WTC11 (cell line): ENCODE results near the gene CACNA1H. TPM values are rescaled to one million over a fixed set of nuclear protein-coding genes. Genes with fewer than 3 reads are reported as not detected.
"Not testable (repeated sequence)": the region's sequence is repeated elsewhere in the genome, so short reads cannot be mapped to it uniquely, and the experiment has no call there.

Source experiments
- ATAC-seq: fragments of 200-7000 bp; cut with Tn5 transposase; 2 replicates; pipeline ENCODE4 v1.10.0; 2021; ENCODE audit warnings: mild to moderate bottlenecking, moderate library complexity
- CTCF ChIA-PET: fragments of 300-600 bp; sonication (Branson Sonifier 250); formaldehyde crosslinking; loops from one replicate; lab custom pipeline; 2021; ENCODE audit warnings: antibody characterized with exemption; lab: Charles Lee
- POLR2A ChIA-PET: fragments of 350-600 bp; sonication (Branson Sonifier 250); formaldehyde crosslinking; loops from one replicate; lab custom pipeline; 2021; ENCODE audit warnings: antibody characterized with exemption; lab: Charles Lee
- DNase-seq: peaks from one replicate; pipeline ENCODE4 v3.0.0; 2021; ENCODE audit warnings: low spot score
- H3K27ac Mint-ChIP-seq: 2 replicates; pipeline ENCODE4 v1.8.0; 2021; ENCODE audit warnings: mixed read lengths
- H3K27me3 Mint-ChIP-seq: 2 replicates; pipeline ENCODE4 v1.8.0; 2021; ENCODE audit warnings: low read depth, mild to moderate bottlenecking, moderate library complexity, mixed read lengths
- H3K36me3 Mint-ChIP-seq: 2 replicates; pipeline ENCODE4 v1.8.0; 2021; ENCODE audit warnings: mixed read lengths
- H3K4me1 Mint-ChIP-seq: 2 replicates; pipeline ENCODE4 v1.8.0; 2022; ENCODE audit warnings: mixed read lengths
- H3K4me3 Mint-ChIP-seq: 2 replicates; pipeline ENCODE4 v1.8.0; 2021; ENCODE audit warnings: mild to moderate bottlenecking, moderate library complexity, mixed read lengths
- H3K9me3 Mint-ChIP-seq: 2 replicates; pipeline ENCODE4 v1.8.0; 2021; ENCODE audit warnings: mixed read lengths
- ETV6 ChIP-seq: sonication (generic); formaldehyde crosslinking; IDR thresholded peaks from 2 replicates; pipeline ENCODE4 v1.8.1; 2022; ENCODE audit warnings: mild to moderate bottlenecking, missing genetic modification reagents
- NFE2L1 ChIP-seq: sonication (generic); formaldehyde crosslinking; IDR thresholded peaks from 2 replicates; pipeline ENCODE4 v1.8.1; 2023; ENCODE audit warnings: missing genetic modification reagents
- TCF7 ChIP-seq: sonication (generic); formaldehyde crosslinking; IDR thresholded peaks from 2 replicates; pipeline ENCODE4 v1.8.0; 2022; ENCODE audit warnings: mild to moderate bottlenecking, low read depth, missing genetic modification reagents, moderate library complexity
- TEAD4 ChIP-seq: sonication (generic); formaldehyde crosslinking; IDR thresholded peaks from 2 replicates; pipeline ENCODE4 v1.8.0; 2022; ENCODE audit warnings: mild to moderate bottlenecking, missing genetic modification reagents
- TP53 ChIP-seq: sonication (generic); formaldehyde crosslinking; IDR thresholded peaks from 2 replicates; pipeline ENCODE4 v1.8.1; 2023; ENCODE audit warnings: mild to moderate bottlenecking, missing genetic modification reagents
- ZNF317 ChIP-seq: sonication (generic); formaldehyde crosslinking; IDR thresholded peaks from 2 replicates; pipeline ENCODE4 v1.8.1; 2023; ENCODE audit warnings: low read depth, mild to moderate bottlenecking, moderate library complexity, missing genetic modification reagents, borderline replicate concordance
- total RNA-seq: library from RNA; stranded (reverse); gene quantifications from 3 replicates; pipeline ENCODE4 v1.2.3, GENCODE V29; 2021
- TF ChIP-seq, protein P1 (sequence below): sonication (generic); formaldehyde crosslinking; IDR thresholded peaks from 2 replicates; pipeline ENCODE4 v1.8.0; 2023; ENCODE audit warnings: missing genetic modification reagents, mild to moderate bottlenecking, borderline replicate concordance
- TF ChIP-seq, protein P2 (sequence below): sonication (generic); formaldehyde crosslinking; IDR thresholded peaks from 2 replicates; pipeline ENCODE4 v1.8.0; 2023; ENCODE audit warnings: missing genetic modification reagents
- TF ChIP-seq, protein P3 (sequence below): sonication (generic); formaldehyde crosslinking; IDR thresholded peaks from 2 replicates; pipeline ENCODE4 v1.8.0; 2022; ENCODE audit warnings: mild to moderate bottlenecking, missing genetic modification reagents
- TF ChIP-seq, protein P4 (sequence below): fragments of 250-450 bp; sonication (Bioruptor Pico); IDR thresholded peaks from 2 replicates; pipeline ENCODE4 v1.8.0; 2021; ENCODE audit warnings: mild to moderate bottlenecking
- TF ChIP-seq, protein P5 (sequence below): fragments of 250-450 bp; sonication (Bioruptor Pico); IDR thresholded peaks from 2 replicates; pipeline ENCODE4 v2.1.2; 2022; ENCODE audit warnings: mild to moderate bottlenecking, moderate library complexity
- TF ChIP-seq, protein P6 (sequence below): fragments of 250-450 bp; sonication (Bioruptor Pico); IDR thresholded peaks from 2 replicates; pipeline ENCODE4 v1.9.0; 2021; ENCODE audit warnings: mild to moderate bottlenecking, borderline replicate concordance

CACNA1H gene
- total RNA-seq, 1 experiment from 2014 or later, result 38.0 TPM

DNA sequence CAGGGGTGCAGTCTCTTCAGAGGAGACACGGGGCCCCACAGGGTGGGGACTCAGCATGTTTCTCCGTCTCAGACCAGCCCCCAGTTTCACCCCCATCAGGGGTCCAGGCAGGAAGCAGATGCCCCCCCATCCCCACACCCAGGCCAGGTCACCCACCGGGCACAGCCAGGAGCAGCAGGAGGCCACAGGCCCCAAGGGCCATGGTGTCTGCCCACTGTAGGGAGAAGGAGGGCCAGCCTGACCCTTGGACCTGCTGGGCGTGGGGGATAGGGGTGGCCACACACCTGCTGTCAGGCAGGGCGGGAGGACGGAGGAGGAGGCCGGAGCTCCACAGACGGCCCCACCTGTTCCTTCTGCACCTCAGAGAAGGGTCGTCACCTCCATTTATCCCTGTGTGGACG, 72.1 kb downstream of the CACNA1H start, which contains the start of gene TPSG1:
TPSG1 (minus strand) TSS at position 218 of the 401 bp plus-strand sequence; CDS start at position 202, 16 bp downstream.
- POLR2A ChIA-PET, result no interaction called here

DNA sequence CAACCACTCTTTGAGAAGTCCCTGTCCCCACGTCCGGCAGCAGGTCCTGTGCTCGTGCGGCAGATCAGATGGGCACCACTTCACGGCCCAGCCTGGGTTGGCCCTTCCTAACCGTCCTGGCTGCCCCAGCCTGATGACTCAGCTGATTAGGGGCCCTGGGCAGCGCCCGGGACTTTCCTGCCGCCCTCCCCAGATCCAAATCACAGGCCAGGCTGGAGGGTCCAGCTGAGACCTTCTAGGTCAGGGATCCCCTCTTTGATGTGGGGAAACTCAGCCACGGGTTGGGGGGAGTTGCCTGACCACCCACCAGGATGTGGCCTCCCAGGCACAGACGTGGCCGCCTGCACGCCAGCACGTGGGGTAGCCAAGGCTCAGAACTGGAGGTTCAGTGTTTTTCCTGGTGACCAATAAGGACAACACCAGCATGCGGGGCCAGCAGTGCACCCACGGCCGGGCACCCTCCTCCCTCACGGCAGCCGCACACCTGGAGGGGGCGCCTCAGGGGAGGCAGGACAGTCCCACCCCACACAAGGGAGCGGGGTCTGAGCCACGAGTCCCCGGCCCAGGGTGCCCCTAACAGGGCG, 72.9 kb downstream of the CACNA1H start:
- H3K36me3 Mint-ChIP-seq, H3K4me3 Mint-ChIP-seq, DNase-seq, H3K4me1 Mint-ChIP-seq, CTCF ChIA-PET, H3K27me3 Mint-ChIP-seq, H3K9me3 Mint-ChIP-seq, H3K27ac Mint-ChIP-seq, ATAC-seq, POLR2A ChIA-PET: not testable (repeated sequence)

More for the DNA sequence above, 72.1 kb downstream of the CACNA1H start, which contains the start of gene TPSG1:
- H3K27ac Mint-ChIP-seq, result no peak within 1 kb of the TSS; the same call in 1 of the 2 replicates
- H3K27me3 Mint-ChIP-seq, result peaks cover 4% of the 10 kb centered on the region
- H3K4me3 Mint-ChIP-seq, result no peak within 1 kb of the TSS
- CTCF ChIA-PET, result no interaction called here
- no peaks in the 10 kb centered on the region for H3K36me3 Mint-ChIP-seq
- no peaks in the 10 kb centered on the region for H3K4me1 Mint-ChIP-seq
- no peaks in the 10 kb centered on the region for H3K9me3 Mint-ChIP-seq
- TF ChIP-seq, protein P1, sequence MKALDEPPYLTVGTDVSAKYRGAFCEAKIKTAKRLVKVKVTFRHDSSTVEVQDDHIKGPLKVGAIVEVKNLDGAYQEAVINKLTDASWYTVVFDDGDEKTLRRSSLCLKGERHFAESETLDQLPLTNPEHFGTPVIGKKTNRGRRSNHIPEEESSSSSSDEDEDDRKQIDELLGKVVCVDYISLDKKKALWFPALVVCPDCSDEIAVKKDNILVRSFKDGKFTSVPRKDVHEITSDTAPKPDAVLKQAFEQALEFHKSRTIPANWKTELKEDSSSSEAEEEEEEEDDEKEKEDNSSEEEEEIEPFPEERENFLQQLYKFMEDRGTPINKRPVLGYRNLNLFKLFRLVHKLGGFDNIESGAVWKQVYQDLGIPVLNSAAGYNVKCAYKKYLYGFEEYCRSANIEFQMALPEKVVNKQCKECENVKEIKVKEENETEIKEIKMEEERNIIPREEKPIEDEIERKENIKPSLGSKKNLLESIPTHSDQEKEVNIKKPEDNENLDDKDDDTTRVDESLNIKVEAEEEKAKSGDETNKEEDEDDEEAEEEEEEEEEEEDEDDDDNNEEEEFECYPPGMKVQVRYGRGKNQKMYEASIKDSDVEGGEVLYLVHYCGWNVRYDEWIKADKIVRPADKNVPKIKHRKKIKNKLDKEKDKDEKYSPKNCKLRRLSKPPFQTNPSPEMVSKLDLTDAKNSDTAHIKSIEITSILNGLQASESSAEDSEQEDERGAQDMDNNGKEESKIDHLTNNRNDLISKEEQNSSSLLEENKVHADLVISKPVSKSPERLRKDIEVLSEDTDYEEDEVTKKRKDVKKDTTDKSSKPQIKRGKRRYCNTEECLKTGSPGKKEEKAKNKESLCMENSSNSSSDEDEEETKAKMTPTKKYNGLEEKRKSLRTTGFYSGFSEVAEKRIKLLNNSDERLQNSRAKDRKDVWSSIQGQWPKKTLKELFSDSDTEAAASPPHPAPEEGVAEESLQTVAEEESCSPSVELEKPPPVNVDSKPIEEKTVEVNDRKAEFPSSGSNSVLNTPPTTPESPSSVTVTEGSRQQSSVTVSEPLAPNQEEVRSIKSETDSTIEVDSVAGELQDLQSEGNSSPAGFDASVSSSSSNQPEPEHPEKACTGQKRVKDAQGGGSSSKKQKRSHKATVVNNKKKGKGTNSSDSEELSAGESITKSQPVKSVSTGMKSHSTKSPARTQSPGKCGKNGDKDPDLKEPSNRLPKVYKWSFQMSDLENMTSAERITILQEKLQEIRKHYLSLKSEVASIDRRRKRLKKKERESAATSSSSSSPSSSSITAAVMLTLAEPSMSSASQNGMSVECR (CRISPR knock-in tag), result no peak
- TF ChIP-seq, protein P2, sequence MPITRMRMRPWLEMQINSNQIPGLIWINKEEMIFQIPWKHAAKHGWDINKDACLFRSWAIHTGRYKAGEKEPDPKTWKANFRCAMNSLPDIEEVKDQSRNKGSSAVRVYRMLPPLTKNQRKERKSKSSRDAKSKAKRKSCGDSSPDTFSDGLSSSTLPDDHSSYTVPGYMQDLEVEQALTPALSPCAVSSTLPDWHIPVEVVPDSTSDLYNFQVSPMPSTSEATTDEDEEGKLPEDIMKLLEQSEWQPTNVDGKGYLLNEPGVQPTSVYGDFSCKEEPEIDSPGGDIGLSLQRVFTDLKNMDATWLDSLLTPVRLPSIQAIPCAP, result no peak
- TF ChIP-seq ZNF317 (CRISPR knock-in tag), result no peak
- TF ChIP-seq, protein P3, sequence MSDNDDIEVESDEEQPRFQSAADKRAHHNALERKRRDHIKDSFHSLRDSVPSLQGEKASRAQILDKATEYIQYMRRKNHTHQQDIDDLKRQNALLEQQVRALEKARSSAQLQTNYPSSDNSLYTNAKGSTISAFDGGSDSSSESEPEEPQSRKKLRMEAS, result no peak
- no peak for TF ChIP-seq TCF7
- TF ChIP-seq, protein P4, sequence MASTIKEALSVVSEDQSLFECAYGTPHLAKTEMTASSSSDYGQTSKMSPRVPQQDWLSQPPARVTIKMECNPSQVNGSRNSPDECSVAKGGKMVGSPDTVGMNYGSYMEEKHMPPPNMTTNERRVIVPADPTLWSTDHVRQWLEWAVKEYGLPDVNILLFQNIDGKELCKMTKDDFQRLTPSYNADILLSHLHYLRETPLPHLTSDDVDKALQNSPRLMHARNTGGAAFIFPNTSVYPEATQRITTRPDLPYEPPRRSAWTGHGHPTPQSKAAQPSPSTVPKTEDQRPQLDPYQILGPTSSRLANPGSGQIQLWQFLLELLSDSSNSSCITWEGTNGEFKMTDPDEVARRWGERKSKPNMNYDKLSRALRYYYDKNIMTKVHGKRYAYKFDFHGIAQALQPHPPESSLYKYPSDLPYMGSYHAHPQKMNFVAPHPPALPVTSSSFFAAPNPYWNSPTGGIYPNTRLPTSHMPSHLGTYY (CRISPR knock-in tag), result no peak
- TF ChIP-seq TP53 (CRISPR knock-in tag), result no peak
- no peak for TF ChIP-seq TEAD4
- no peak for TF ChIP-seq NFE2L1
- TF ChIP-seq, protein P5, sequence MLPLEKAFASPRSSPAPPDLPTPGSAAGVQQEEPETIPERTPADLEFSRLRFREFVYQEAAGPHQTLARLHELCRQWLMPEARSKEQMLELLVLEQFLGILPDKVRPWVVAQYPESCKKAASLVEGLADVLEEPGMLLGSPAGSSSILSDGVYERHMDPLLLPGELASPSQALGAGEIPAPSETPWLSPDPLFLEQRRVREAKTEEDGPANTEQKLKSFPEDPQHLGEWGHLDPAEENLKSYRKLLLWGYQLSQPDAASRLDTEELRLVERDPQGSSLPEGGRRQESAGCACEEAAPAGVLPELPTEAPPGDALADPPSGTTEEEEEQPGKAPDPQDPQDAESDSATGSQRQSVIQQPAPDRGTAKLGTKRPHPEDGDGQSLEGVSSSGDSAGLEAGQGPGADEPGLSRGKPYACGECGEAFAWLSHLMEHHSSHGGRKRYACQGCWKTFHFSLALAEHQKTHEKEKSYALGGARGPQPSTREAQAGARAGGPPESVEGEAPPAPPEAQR (CRISPR knock-in tag), result no peak
- TF ChIP-seq ETV6 (CRISPR knock-in tag), result no peak
- TF ChIP-seq, protein P6, sequence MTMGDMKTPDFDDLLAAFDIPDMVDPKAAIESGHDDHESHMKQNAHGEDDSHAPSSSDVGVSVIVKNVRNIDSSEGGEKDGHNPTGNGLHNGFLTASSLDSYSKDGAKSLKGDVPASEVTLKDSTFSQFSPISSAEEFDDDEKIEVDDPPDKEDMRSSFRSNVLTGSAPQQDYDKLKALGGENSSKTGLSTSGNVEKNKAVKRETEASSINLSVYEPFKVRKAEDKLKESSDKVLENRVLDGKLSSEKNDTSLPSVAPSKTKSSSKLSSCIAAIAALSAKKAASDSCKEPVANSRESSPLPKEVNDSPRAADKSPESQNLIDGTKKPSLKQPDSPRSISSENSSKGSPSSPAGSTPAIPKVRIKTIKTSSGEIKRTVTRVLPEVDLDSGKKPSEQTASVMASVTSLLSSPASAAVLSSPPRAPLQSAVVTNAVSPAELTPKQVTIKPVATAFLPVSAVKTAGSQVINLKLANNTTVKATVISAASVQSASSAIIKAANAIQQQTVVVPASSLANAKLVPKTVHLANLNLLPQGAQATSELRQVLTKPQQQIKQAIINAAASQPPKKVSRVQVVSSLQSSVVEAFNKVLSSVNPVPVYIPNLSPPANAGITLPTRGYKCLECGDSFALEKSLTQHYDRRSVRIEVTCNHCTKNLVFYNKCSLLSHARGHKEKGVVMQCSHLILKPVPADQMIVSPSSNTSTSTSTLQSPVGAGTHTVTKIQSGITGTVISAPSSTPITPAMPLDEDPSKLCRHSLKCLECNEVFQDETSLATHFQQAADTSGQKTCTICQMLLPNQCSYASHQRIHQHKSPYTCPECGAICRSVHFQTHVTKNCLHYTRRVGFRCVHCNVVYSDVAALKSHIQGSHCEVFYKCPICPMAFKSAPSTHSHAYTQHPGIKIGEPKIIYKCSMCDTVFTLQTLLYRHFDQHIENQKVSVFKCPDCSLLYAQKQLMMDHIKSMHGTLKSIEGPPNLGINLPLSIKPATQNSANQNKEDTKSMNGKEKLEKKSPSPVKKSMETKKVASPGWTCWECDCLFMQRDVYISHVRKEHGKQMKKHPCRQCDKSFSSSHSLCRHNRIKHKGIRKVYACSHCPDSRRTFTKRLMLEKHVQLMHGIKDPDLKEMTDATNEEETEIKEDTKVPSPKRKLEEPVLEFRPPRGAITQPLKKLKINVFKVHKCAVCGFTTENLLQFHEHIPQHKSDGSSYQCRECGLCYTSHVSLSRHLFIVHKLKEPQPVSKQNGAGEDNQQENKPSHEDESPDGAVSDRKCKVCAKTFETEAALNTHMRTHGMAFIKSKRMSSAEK (CRISPR knock-in tag), result no peak
- ATAC-seq (no peak), DNase-seq (no peak)

DNA sequence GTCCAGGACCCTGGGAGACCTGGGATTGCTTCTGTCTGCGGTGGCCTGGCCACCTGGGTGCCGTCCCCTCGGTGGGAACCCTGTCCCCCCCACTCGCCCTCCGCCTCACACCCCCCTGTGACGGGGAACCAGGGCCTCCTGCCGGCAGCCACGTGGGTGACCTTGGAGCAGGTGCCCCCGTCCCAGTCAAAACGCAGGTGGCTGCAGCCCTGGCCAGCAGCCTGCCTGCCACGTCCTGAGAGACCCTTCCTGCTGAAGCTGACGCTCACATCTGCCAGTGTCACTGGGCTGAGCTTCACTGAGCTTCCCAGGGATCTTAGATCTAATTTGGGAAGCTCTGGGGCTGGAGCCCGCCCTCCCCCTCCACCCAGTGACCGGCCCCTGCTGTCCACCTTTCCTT, 73.8 kb downstream of the CACNA1H start:
- CTCF ChIA-PET, POLR2A ChIA-PET, H3K36me3 Mint-ChIP-seq, H3K4me1 Mint-ChIP-seq, H3K27ac Mint-ChIP-seq, H3K9me3 Mint-ChIP-seq, H3K27me3 Mint-ChIP-seq, DNase-seq, ATAC-seq, H3K4me3 Mint-ChIP-seq: not testable (repeated sequence)

DNA sequence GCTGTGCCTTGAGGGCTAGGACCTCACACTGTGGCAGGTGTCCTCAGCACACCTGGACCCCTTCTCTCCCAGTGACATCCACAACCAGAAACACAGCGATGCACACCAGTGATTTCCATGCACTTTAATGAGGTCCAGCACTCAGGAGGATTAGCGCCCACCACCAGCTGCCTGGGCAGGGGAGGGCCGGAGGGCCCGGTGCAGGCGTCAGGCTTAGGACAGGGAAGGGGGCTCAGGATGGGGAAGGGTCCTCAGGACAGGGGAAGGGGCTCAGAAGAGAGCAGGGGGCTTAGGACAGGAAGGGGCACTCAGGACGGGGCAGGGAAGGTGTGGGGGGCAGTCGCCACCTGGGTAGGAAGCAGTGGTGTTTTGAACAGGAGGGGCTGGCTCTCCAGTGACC, 75.3 kb downstream of the CACNA1H start:
- H3K9me3 Mint-ChIP-seq, DNase-seq, CTCF ChIA-PET, POLR2A ChIA-PET, H3K27me3 Mint-ChIP-seq, H3K4me3 Mint-ChIP-seq, ATAC-seq, H3K36me3 Mint-ChIP-seq, H3K27ac Mint-ChIP-seq, H3K4me1 Mint-ChIP-seq: not testable (repeated sequence)

DNA sequence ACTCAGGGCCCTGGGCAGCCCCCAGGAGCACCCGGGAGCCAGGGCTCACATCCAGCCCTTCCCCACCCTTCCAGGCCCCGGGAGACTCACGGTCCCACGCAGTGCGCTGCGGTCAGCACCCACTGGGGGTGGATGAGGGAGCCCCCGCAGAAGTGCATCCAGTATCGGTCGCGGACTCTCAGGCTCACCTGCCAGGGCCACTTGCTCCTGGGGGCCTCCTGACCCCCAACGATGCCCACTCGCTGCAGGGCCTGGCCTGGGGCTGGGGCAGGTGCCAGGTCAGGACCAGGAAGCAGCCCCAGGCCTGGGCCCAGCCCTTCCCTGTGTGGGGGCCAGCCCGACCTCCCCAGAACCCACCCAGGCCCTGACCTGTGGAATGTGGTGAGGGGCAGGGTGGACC, 76.6 kb downstream of the CACNA1H start:
- H3K36me3 Mint-ChIP-seq, H3K4me3 Mint-ChIP-seq, ATAC-seq, H3K4me1 Mint-ChIP-seq, DNase-seq, CTCF ChIA-PET, H3K9me3 Mint-ChIP-seq, H3K27me3 Mint-ChIP-seq, POLR2A ChIA-PET, H3K27ac Mint-ChIP-seq: not testable (repeated sequence)
